ENCODE data around the gene SELENON.

The SELENON gene

GRCh38 chr1:25802915-25803314 is 2.9 kb downstream of the SELENON start:
- no peak for TF ChIP-seq Cebpa-rat (IDR thresholded peaks at IDR 0.05)
- no peak overlapping the region for H3K27ac ChIP-seq
- no peaks in the 10 kb centered on the region for H3K27me3 ChIP-seq
- H3K36me3 ChIP-seq: peaks cover 0 to 18% (median 3%) of the 10 kb centered on the region in 11 experiments; a peak in 9 of 22 replicates
- peak overlapping the region; percentile 27 to 100 (median 95) for H3K4me2 ChIP-seq
- H3K9ac ChIP-seq: no peak overlapping the region
- peaks cover 9 to 51% (median 19%) of the 10 kb centered on the region in 11 experiments; a peak in 15 of 22 replicates for H4K20me1 ChIP-seq
- H3K4me1 ChIP-seq: peaks cover 74 to 89% (median 83%) of the 10 kb centered on the region in 10 experiments
- H3K4me3 ChIP-seq: no peak overlapping the region
- H3K9me3 ChIP-seq (replicated peaks in 1 of 11): no peaks in the 10 kb centered on the region

GRCh38 chr1:25803368-25803767 is 3.4 kb downstream of the SELENON start:
- no peak overlapping the region for H3K4me3 ChIP-seq
- no peaks in the 10 kb centered on the region for H3K9me3 ChIP-seq (replicated peaks in 1 of 11)
- no peak overlapping the region for H3K27ac ChIP-seq
- peak overlapping the region; percentile 46 to 100 (median 95); a peak in 21 of 22 replicates for H3K4me2 ChIP-seq
- peaks cover 10 to 56% (median 20%) of the 10 kb centered on the region in 11 experiments; a peak in 15 of 22 replicates for H4K20me1 ChIP-seq
- H3K4me1 ChIP-seq: peaks cover 78 to 91% (median 88%) of the 10 kb centered on the region in 10 experiments
- H3K36me3 ChIP-seq: peaks cover 0 to 18% (median 3%) of the 10 kb centered on the region in 11 experiments; a peak in 9 of 22 replicates
- TF ChIP-seq Cebpa-rat (IDR thresholded peaks at IDR 0.05): no peak
- H3K9ac ChIP-seq: no peak overlapping the region
- H3K27me3 ChIP-seq: no peaks in the 10 kb centered on the region

GRCh38 chr1:25804244-25804963 is 4.4 kb downstream of the SELENON start:
- peak overlapping the region in 5 of 11 experiments; percentile 0 to 25 (median 4); a peak in 3 of 22 replicates for H3K9ac ChIP-seq
- no peaks in the 10 kb centered on the region for H3K9me3 ChIP-seq (replicated peaks in 1 of 11)
- peaks cover 0 to 24% (median 3%) of the 10 kb centered on the region in 11 experiments; a peak in 10 of 22 replicates for H3K36me3 ChIP-seq
- H3K27ac ChIP-seq: peak overlapping the region in 1 of 11 experiments; percentile 10; a peak in 2 of 22 replicates
- no peak for TF ChIP-seq Cebpa-rat (IDR thresholded peaks at IDR 0.05)
- H3K27me3 ChIP-seq: no peaks in the 10 kb centered on the region
- no peak overlapping the region for H3K4me3 ChIP-seq
- H3K4me1 ChIP-seq: peaks cover 88 to 93% (median 92%) of the 10 kb centered on the region in 10 experiments
- H4K20me1 ChIP-seq: peaks cover 13 to 65% (median 29%) of the 10 kb centered on the region in 11 experiments; a peak in 16 of 22 replicates
- H3K4me2 ChIP-seq: peak overlapping the region; percentile 46 to 99 (median 81)

DNA sequence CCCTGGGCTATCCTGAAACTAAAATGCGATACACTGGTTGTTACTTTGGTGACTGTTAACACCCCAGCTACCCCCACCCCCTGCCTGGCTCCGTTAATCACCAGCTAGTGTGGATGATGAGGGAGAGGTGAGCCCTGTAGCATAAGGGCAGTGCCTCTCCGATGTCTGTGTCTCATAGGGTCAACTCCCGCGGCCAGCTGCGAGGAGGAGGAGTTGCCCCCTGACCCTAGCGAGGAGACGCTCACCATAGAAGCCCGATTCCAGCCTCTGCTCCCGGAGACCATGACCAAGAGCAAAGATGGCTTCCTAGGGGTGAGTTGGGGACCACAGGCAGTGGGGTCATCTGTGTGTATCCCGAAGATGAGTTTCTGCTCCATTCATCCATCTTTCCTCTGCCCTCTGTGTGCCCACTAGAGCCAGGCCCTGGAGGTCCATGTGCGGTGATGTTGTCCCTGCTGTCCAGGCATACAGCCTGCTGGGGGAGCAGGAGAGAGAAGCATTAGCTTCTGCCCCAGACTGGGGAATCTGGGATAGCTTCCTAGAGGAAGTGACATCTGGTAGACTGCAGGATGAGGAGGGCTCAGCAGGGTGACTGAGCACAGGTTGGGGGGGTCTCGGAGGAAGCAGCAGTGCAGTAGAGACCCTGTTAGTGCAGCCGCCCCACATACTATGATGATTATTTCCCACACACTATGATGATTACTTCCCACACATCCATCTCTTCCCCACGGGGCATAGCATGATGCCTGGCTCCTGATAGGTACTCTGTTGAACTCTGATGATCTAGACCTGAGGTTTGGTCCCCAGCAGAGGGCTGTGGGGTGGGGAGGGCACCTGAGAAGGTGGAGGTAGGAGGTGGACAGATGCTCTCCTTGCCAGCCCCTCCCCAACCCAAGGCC is 5.2 kb downstream of the SELENON start:
- Histone ChIP-seq H3K27ac (peak overlapping the region in 2 of 11 experiments; percentile 6 to 10; a peak in 3 of 22 replicates), H3K4me2 (peak overlapping the region; percentile 41 to 81 (median 63)), H3K4me3 (no peak overlapping the region; a peak in 1 of 20 replicates), H4K20me1 (peaks cover 14 to 72% (median 35%) of the 10 kb centered on the region in 11 experiments; a peak in 17 of 22 replicates), H3K9me3 (replicated peaks in 1 of 11) (no peaks in the 10 kb centered on the region), H3K27me3 (no peaks in the 10 kb centered on the region), H3K9ac (peak overlapping the region in 4 of 11 experiments; percentile 0 to 13 (median 6); a peak in 1 of 22 replicates), H3K36me3 (peaks cover 0 to 24% (median 3%) of the 10 kb centered on the region in 11 experiments; a peak in 10 of 22 replicates), H3K4me1 (peaks cover 91 to 97% (median 95%) of the 10 kb centered on the region in 10 experiments)
- TF ChIP-seq Cebpa-rat (IDR thresholded peaks at IDR 0.05): no peak

DNA sequence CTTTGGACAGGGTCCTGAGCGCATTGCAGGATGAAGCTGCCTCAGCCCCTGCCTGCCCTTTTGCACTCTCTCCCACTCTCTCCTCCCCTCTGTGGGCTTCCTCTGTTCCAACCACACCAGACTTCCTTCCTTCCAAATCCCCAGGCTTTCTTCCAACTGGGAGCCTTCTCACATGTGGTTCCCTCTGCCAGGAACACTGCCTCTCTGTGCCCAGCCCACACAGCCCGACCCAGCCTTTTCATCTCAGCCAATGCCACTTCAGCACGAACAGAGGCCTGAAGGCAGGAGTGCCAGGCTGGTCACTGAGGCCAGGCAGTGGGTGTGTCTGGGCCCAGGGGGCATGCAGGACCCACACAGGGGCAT is 5.9 kb downstream of the SELENON start:
- Histone ChIP-seq H3K4me2 (peak overlapping the region; percentile 41 to 81 (median 63)), H3K4me3 (no peak overlapping the region; a peak in 1 of 20 replicates), H3K4me1 (peaks cover 93 to 100% (median 98%) of the 10 kb centered on the region in 10 experiments), H4K20me1 (peaks cover 14 to 78% (median 40%) of the 10 kb centered on the region in 11 experiments; a peak in 17 of 22 replicates), H3K36me3 (peaks cover 0 to 24% (median 3%) of the 10 kb centered on the region in 11 experiments; a peak in 10 of 22 replicates), H3K27me3 (no peaks in the 10 kb centered on the region), H3K27ac (peak overlapping the region in 1 of 11 experiments; percentile 6; a peak in 1 of 22 replicates), H3K9ac (peak overlapping the region in 2 of 11 experiments; percentile 13 to 24; a peak in 1 of 22 replicates), H3K9me3 (replicated peaks in 1 of 11) (no peaks in the 10 kb centered on the region)
- TF ChIP-seq Cebpa-rat (IDR thresholded peaks at IDR 0.05): no peak

- Histone ChIP-seq H3K27ac (no peak overlapping the region), H3K36me3 (peaks cover 1 to 25% (median 7%) of the 10 kb centered on the region in 11 experiments; a peak in 19 of 22 replicates), H3K27me3 (no peaks in the 10 kb centered on the region), H3K4me3 (no peak overlapping the region), H4K20me1 (peaks cover 14 to 84% (median 40%) of the 10 kb centered on the region in 11 experiments; a peak in 17 of 22 replicates), H3K4me2 (peak overlapping the region in 10 of 11 experiments; percentile 41 to 81 (median 64); a peak in 19 of 22 replicates), H3K4me1 (peaks cover 92 to 99% (median 96%) of the 10 kb centered on the region in 10 experiments), H3K9ac (no peak overlapping the region), H3K9me3 (replicated peaks in 1 of 11) (no peaks in the 10 kb centered on the region)
- no peak for TF ChIP-seq Cebpa-rat (IDR thresholded peaks at IDR 0.05)
These were observed 6.4 kb downstream of the SELENON start for GRCh38 chr1:25806418-25806817.

DNA sequence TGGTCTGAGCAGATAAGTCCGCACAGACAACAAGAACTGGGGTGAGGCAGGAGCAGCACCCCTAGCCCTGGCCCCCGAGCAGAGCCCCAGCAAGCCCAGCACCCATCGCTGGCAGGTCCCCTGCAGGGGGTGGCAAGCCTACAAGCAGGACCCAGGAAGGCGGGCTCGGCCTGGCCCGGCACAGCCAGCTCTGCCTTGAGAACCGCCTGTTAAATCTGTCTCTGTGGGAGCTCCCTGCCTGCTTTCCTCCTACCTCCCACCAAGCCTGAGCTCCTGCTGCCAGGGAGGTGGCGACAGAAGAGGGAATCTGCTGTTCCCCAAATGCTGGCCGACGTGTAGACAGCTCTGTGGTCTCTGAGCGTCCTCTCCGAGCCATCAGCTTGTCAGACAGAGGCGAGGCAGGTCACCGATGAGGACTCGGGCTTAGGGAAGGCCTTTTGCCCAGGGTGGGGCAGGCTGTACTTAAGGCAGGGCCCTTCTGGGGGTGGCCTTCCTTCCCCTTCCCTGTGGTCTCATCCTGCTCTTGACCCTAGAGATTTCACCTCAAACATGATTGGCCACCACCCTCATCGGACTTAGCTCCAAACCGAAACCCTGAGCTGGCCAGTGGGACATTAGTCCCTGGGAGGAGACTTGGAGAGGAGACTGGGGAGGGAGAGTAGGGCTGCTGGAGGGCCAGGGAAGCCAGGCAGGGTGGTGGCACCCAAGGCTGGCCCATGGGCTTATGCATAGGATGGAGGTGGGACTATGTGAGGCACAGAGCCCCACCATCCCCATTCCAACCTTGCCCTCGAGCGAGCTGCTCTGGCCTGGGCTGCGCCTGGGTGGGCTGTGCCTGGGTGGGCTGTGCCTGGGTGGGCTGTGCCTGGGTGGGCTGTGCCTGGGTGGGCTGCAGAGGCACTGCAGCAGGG is 7.7 kb downstream of the SELENON start:
- Histone ChIP-seq H3K36me3 (peaks cover 5 to 37% (median 14%) of the 10 kb centered on the region in 11 experiments; a peak in 19 of 22 replicates), H3K4me2 (peak overlapping the region; percentile 79 to 93 (median 87); a peak in 21 of 22 replicates)

More for the DNA sequence above, 7.7 kb downstream of the SELENON start:
- H3K4me1 ChIP-seq: peaks cover 80 to 86% (median 83%) of the 10 kb centered on the region in 10 experiments
- no peaks in the 10 kb centered on the region for H3K27me3 ChIP-seq
- no peak overlapping the region for H3K4me3 ChIP-seq
- peak overlapping the region in 2 of 11 experiments; percentile 8 to 18; a peak in 1 of 22 replicates for H3K27ac ChIP-seq
- no peak for TF ChIP-seq Cebpa-rat (IDR thresholded peaks at IDR 0.05)
- H3K9me3 ChIP-seq (replicated peaks in 1 of 11): no peaks in the 10 kb centered on the region
- H3K9ac ChIP-seq: no peak overlapping the region; a peak in 1 of 22 replicates
- peaks cover 14 to 78% (median 40%) of the 10 kb centered on the region in 11 experiments; a peak in 17 of 22 replicates for H4K20me1 ChIP-seq

Measured in BLaER1 treated with 17β-estradiol and CSF1 and Interleukin-3, amounts not matched to agents 10 nM and 100 nM (cell line).